ENCODE measurements around the gene SPART.

SPART gene

DNA sequence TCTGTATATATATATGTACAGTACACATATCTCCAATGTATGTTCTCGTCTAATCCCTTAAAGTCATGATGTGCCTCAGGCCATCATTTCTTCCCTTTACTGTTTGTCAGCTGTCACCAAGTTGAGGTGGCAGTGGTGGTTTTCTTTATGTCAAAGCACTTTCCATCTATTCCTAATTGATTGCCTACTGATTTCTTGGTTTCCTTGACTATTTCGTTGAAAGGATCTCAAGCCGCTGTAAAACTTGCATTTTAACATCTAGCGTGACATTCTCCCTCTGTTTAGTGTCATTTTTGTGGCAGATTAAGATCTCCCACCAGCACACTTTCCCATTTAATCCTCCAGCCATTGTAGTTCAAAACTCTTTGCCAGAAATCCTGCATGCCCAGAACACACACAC, 25.0 kb upstream of the SPART start:
- TF ChIP-seq, protein P1, sequence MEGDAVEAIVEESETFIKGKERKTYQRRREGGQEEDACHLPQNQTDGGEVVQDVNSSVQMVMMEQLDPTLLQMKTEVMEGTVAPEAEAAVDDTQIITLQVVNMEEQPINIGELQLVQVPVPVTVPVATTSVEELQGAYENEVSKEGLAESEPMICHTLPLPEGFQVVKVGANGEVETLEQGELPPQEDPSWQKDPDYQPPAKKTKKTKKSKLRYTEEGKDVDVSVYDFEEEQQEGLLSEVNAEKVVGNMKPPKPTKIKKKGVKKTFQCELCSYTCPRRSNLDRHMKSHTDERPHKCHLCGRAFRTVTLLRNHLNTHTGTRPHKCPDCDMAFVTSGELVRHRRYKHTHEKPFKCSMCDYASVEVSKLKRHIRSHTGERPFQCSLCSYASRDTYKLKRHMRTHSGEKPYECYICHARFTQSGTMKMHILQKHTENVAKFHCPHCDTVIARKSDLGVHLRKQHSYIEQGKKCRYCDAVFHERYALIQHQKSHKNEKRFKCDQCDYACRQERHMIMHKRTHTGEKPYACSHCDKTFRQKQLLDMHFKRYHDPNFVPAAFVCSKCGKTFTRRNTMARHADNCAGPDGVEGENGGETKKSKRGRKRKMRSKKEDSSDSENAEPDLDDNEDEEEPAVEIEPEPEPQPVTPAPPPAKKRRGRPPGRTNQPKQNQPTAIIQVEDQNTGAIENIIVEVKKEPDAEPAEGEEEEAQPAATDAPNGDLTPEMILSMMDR (conservative IDR thresholded peaks at IDR 0.05; ENCODE audit: low read length): no peak
- DNase-seq (ENCODE audit: low read depth): no peak
- H3K4me3 ChIP-seq (ENCODE audit: low read length): no peak overlapping the region

GRCh38 chr13:36370108-36370429, 23.9 kb upstream of the SPART start:
- DNase-seq (ENCODE audit: low read depth): no peak

GRCh38 chr13:36369268-36370107, 23.3 kb upstream of the SPART start:
- peak; percentile 72 for DNase-seq (ENCODE audit: low read depth)
- H3K4me3 ChIP-seq (ENCODE audit: low read length): no peak overlapping the region
- TF ChIP-seq, protein P1 (conservative IDR thresholded peaks at IDR 0.05; ENCODE audit: low read length): no peak

More at GRCh38 chr13:36370108-36370429, 23.9 kb upstream of the SPART start:
- TF ChIP-seq, protein P1 (conservative IDR thresholded peaks at IDR 0.05; ENCODE audit: low read length): no peak
- H3K4me3 ChIP-seq (ENCODE audit: low read length): no peak overlapping the region

DNA sequence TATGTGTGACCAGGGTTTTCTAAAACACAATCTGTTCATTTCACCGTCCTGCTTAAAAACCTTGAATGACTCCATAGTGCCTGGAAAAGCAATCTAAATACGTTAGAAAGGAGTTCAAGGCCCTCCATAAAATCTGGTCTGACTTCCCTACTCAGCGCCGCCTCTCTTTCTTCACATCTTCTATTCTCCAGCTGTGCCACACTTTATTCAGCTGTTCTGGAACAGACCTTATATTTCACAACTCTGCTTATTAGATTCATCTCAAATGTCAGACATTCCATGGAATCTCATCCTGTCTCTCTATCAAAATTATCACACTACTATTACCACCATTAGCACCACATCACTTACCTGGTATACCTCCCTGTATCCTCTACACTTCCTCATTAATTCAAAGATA, 19.8 kb upstream of the SPART start:
- TF ChIP-seq, protein P1 (conservative IDR thresholded peaks at IDR 0.05; ENCODE audit: low read length): no peak
- no peak overlapping the region for H3K4me3 ChIP-seq (ENCODE audit: low read length)
- peak; percentile 37 for DNase-seq (ENCODE audit: low read depth)

DNA sequence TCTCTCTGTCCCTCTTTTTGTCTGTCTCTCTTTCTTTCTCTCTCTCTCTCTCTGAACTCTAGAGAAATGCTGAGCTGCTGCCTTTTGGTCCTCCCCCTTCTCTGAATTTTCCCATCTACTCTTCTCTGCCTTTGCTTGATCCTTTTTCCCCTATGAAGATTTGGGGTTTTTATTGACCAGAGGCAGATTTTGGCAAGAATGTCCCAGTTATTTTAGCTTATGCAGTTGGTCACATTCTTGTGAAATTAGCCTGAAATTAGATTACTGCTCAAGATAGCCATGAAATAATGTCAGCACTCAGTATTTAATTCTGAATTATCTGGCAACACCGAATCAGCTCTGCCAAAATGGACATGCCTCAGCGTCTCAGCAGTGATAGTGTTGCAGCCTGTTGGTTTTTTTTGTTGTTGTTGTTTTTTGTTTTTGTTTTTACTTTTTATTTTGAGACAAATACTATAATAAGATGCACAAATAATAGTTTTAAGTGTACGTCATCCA, 17.2 kb upstream of the SPART start:
- TF ChIP-seq, protein P1 (conservative IDR thresholded peaks at IDR 0.05; ENCODE audit: low read length): no peak
- no peak for DNase-seq (ENCODE audit: low read depth)
- no peak overlapping the region for H3K4me3 ChIP-seq (ENCODE audit: low read length)

- TF ChIP-seq, protein P1 (conservative IDR thresholded peaks at IDR 0.05; ENCODE audit: low read length): no peak
- no peak for DNase-seq (ENCODE audit: low read depth)
- H3K4me3 ChIP-seq (ENCODE audit: low read length): no peak overlapping the region
These were observed 16.7 kb upstream of the SPART start for GRCh38 chr13:36362914-36363313.

GRCh38 chr13:36362251-36362650, 16.1 kb upstream of the SPART start:
- TF ChIP-seq, protein P1 (conservative IDR thresholded peaks at IDR 0.05; ENCODE audit: low read length): no peak
- DNase-seq (ENCODE audit: low read depth): peak; percentile 88
- no peak overlapping the region for H3K4me3 ChIP-seq (ENCODE audit: low read length)
